ENCODE results near the gene LRRN2.

Gene LRRN2

GRCh38 chr1:204726478-204726877, 40.9 kb upstream of the LRRN2 start:
- no peak for DNase-seq (ENCODE audit: low read depth)
- TF ChIP-seq POLR2A (IDR thresholded peaks at IDR 0.05; ENCODE audit: extremely low read depth, insufficient read length) (no peak), CTCF (IDR thresholded peaks at IDR 0.05; ENCODE audit: low read depth, low read length) (no peak), MAX (IDR thresholded peaks at IDR 0.05; ENCODE audit: low read depth, low read length) (no peak), MYC (IDR thresholded peaks at IDR 0.05; ENCODE audit: low read depth, low read length) (no peak)
- H3K4me3 ChIP-seq (ENCODE audit: low read depth, low read length) = no peak overlapping the region

- no peak overlapping the region for H3K4me3 ChIP-seq (ENCODE audit: low read depth, low read length)
- TF ChIP-seq CTCF (IDR thresholded peaks at IDR 0.05; ENCODE audit: low read depth, low read length) (no peak), POLR2A (IDR thresholded peaks at IDR 0.05; ENCODE audit: extremely low read depth, insufficient read length) (no peak), MAX (IDR thresholded peaks at IDR 0.05; ENCODE audit: low read depth, low read length) (no peak), MYC (IDR thresholded peaks at IDR 0.05; ENCODE audit: low read depth, low read length) (no peak)
- no peak for DNase-seq (ENCODE audit: low read depth)
These were observed 40.4 kb upstream of the LRRN2 start for GRCh38 chr1:204725821-204726448.

GRCh38 chr1:204723131-204723787, 37.7 kb upstream of the LRRN2 start:
- TF ChIP-seq MAX (IDR thresholded peaks at IDR 0.05; ENCODE audit: low read depth, low read length) (no peak), CTCF (IDR thresholded peaks at IDR 0.05; ENCODE audit: low read depth, low read length) (no peak), POLR2A (IDR thresholded peaks at IDR 0.05; ENCODE audit: extremely low read depth, insufficient read length) (no peak), MYC (IDR thresholded peaks at IDR 0.05; ENCODE audit: low read depth, low read length) (no peak)
- no peak for DNase-seq (ENCODE audit: low read depth)

GRCh38 chr1:204721373-204722055, 36.0 kb upstream of the LRRN2 start:
- no peak overlapping the region for H3K4me3 ChIP-seq (ENCODE audit: low read depth, low read length)
- DNase-seq (ENCODE audit: low read depth) = no peak
- TF ChIP-seq POLR2A (IDR thresholded peaks at IDR 0.05; ENCODE audit: extremely low read depth, insufficient read length) = no peak
- TF ChIP-seq MAX (IDR thresholded peaks at IDR 0.05; ENCODE audit: low read depth, low read length) = no peak
- TF ChIP-seq CTCF (IDR thresholded peaks at IDR 0.05; ENCODE audit: low read depth, low read length) = no peak
- TF ChIP-seq MYC (IDR thresholded peaks at IDR 0.05; ENCODE audit: low read depth, low read length) = no peak

More at GRCh38 chr1:204723131-204723787, 37.7 kb upstream of the LRRN2 start:
- no peak overlapping the region for H3K4me3 ChIP-seq (ENCODE audit: low read depth, low read length)

GRCh38 chr1:204716660-204717059, 31.1 kb upstream of the LRRN2 start:
- DNase-seq (ENCODE audit: low read depth) = no peak
- no peak overlapping the region for H3K4me3 ChIP-seq (ENCODE audit: low read depth, low read length)
- TF ChIP-seq POLR2A (IDR thresholded peaks at IDR 0.05; ENCODE audit: extremely low read depth, insufficient read length) = no peak
- TF ChIP-seq MYC (IDR thresholded peaks at IDR 0.05; ENCODE audit: low read depth, low read length) = no peak
- no peak for TF ChIP-seq MAX (IDR thresholded peaks at IDR 0.05; ENCODE audit: low read depth, low read length)
- TF ChIP-seq CTCF (IDR thresholded peaks at IDR 0.05; ENCODE audit: low read depth, low read length) = no peak
